ENCODE data around the gene UGCG.

GRCh38 chr9:111917980-111918379 is 21.4 kb downstream of the UGCG start:
- TF ChIP-seq CTCF (IDR thresholded peaks at IDR 0.05) (no peak), ZFX (IDR thresholded peaks at IDR 0.05; ENCODE audit: borderline replicate concordance) (no peak)
